M059J (cell line): ENCODE results near the gene NPR1. TPM values are rescaled to one million over a fixed set of nuclear protein-coding genes. Genes with fewer than 3 reads are reported as not detected.
"Not testable (repeated sequence)": the region's sequence is repeated elsewhere in the genome, so short reads cannot be mapped to it uniquely, and the experiment has no call there.

ENCODE experiments used
- DNase-seq: peaks from one replicate; pipeline ENCODE4 v3.0.0-alpha.2; 2012; ENCODE audit warnings: low read depth
- total RNA-seq: library from RNA; depleted of rRNA; stranded (reverse); fragments of >200 nt; shearing (Covaris generic); gene quantifications from 2 replicates; pipeline ENCODE4 v1.2.3, GENCODE V29; 2014; rRNA removed

NPR1 gene
- not detected in 2 replicates for total RNA-seq

GRCh38 chr1:153678519-153679336 lies at the start of gene NPR1:
NPR1 (plus strand) TSS chr1:153678688; CDS start chr1:153679109, 421 bp downstream.
- DNase-seq, result peak; percentile 35

- DNase-seq, result no peak
Observed at GRCh38 chr1:153629343-153629665, 49.2 kb upstream of the NPR1 start.

- no peak for DNase-seq
Observed at GRCh38 chr1:153629971-153630370, 48.5 kb upstream of the NPR1 start.

- no peak for DNase-seq
Observed at GRCh38 chr1:153630384-153630783, 48.1 kb upstream of the NPR1 start.

- no peak for DNase-seq
Observed at GRCh38 chr1:153631047-153632022, 47.2 kb upstream of the NPR1 start.

- DNase-seq, result no peak
Observed at GRCh38 chr1:153633161-153633753, 45.2 kb upstream of the NPR1 start.

GRCh38 chr1:153633754-153634665 lies 44.5 kb upstream of the NPR1 start, which contains the start of gene CHTOP:
CHTOP (plus strand) TSS chr1:153634066; CDS start chr1:153636589, 2,523 bp downstream.
- DNase-seq, result peak; percentile 97

- no peak for DNase-seq
Observed at GRCh38 chr1:153635872-153636271, 42.6 kb upstream of the NPR1 start.

GRCh38 chr1:153636312-153636711 lies 42.2 kb upstream of the NPR1 start:
- no peak for DNase-seq

- no peak for DNase-seq
Observed at GRCh38 chr1:153638261-153638660, 40.2 kb upstream of the NPR1 start.

- DNase-seq, result no peak
Observed at GRCh38 chr1:153639280-153639679, 39.2 kb upstream of the NPR1 start.

GRCh38 chr1:153640213-153640612 lies 38.3 kb upstream of the NPR1 start:
- DNase-seq, result not testable (repeated sequence)

GRCh38 chr1:153640861-153641260 lies 37.6 kb upstream of the NPR1 start:
- DNase-seq, result no peak

- no peak for DNase-seq
Observed at GRCh38 chr1:153642161-153642560, 36.3 kb upstream of the NPR1 start.

GRCh38 chr1:153643100-153643499 lies 35.4 kb upstream of the NPR1 start:
- no peak for DNase-seq

- no peak for DNase-seq
Observed at GRCh38 chr1:153643816-153644215, 34.7 kb upstream of the NPR1 start.

- DNase-seq, result no peak
Observed at GRCh38 chr1:153646672-153647345, 31.7 kb upstream of the NPR1 start.

- DNase-seq, result peak; percentile 29
Observed at GRCh38 chr1:153647346-153647714, 31.2 kb upstream of the NPR1 start.

- no peak for DNase-seq
Observed at GRCh38 chr1:153648000-153648643, 30.4 kb upstream of the NPR1 start.
